HepG2 (cell line): ENCODE results near the gene VAMP8. TPM values are rescaled to one million over a fixed set of nuclear protein-coding genes. Genes with fewer than 3 reads are reported as not detected.

ENCODE experiments used
- HMGXB3 ChIP-seq: sonication (generic); formaldehyde crosslinking; IDR thresholded peaks from 2 replicates; pipeline ENCODE4 v1.4.0; 2020; ENCODE audit warnings: missing genetic modification reagents, borderline replicate concordance
- HNRNPL ChIP-seq: fragments of 200-400 bp; formaldehyde crosslinking; IDR thresholded peaks from 2 replicates; pipeline ENCODE4 v1.6.1; 2017; ENCODE audit warnings: mild to moderate bottlenecking, low read depth, low read length
- NRL ChIP-seq: sonication (generic); formaldehyde crosslinking; IDR thresholded peaks from 2 replicates; pipeline ENCODE4 v1.5.0; 2020; ENCODE audit warnings: missing genetic modification reagents, mild to moderate bottlenecking, moderate library complexity, borderline replicate concordance
- RBM39 ChIP-seq: fragments of 200-400 bp; formaldehyde crosslinking; IDR thresholded peaks from one replicate; pipeline ENCODE4 v1.6.1; 2018; ENCODE audit warnings: antibody characterized with exemption, mild to moderate bottlenecking, low read depth, low read length; ENCODE audit not compliant: poor library complexity, severe bottlenecking
- RXRA ChIP-seq: sonication (generic); formaldehyde crosslinking; IDR thresholded peaks from 2 replicates; pipeline ENCODE4 v1.5.1; 2020; ENCODE audit warnings: missing genetic modification reagents
- SALL1 ChIP-seq: sonication (generic); formaldehyde crosslinking; IDR thresholded peaks from 2 replicates; pipeline ENCODE4 v1.8.0; 2022; ENCODE audit warnings: mild to moderate bottlenecking, missing genetic modification reagents
- ZBTB38 ChIP-seq: sonication (generic); formaldehyde crosslinking; IDR thresholded peaks from 2 replicates; pipeline ENCODE4 v1.5.1; 2020; ENCODE audit warnings: mild to moderate bottlenecking, missing genetic modification reagents
- ZBTB4 ChIP-seq: sonication (generic); formaldehyde crosslinking; IDR thresholded peaks from 2 replicates; pipeline ENCODE4 v1.4.0; 2020; ENCODE audit warnings: missing genetic modification reagents, mild to moderate bottlenecking, borderline replicate concordance
- ZFP91 ChIP-seq: sonication (generic); formaldehyde crosslinking; IDR thresholded peaks from 2 replicates; pipeline ENCODE4 v1.9.0; 2022; ENCODE audit warnings: missing genetic modification reagents, mild to moderate bottlenecking, borderline replicate concordance
- ZNF292 ChIP-seq: sonication (generic); formaldehyde crosslinking; IDR thresholded peaks from 2 replicates; pipeline ENCODE4 v1.8.1; 2022; ENCODE audit warnings: mild to moderate bottlenecking, low read depth, missing genetic modification reagents, borderline replicate concordance
- ZNF350 ChIP-seq: sonication (generic); formaldehyde crosslinking; IDR thresholded peaks from 2 replicates; pipeline ENCODE4 v1.4.0; 2020; ENCODE audit warnings: mild to moderate bottlenecking, low read depth, missing genetic modification reagents, borderline replicate concordance
- ZNF563 ChIP-seq: sonication (generic); formaldehyde crosslinking; IDR thresholded peaks from 2 replicates; pipeline ENCODE4 v1.8.0; 2022; ENCODE audit warnings: mild to moderate bottlenecking, moderate library complexity, missing genetic modification reagents
- ZNF574 ChIP-seq: sonication (generic); formaldehyde crosslinking; IDR thresholded peaks from 2 replicates; pipeline ENCODE4 v1.4.0; 2020; ENCODE audit warnings: missing genetic modification reagents
- ZNF891 ChIP-seq: sonication (generic); formaldehyde crosslinking; IDR thresholded peaks from 2 replicates; pipeline ENCODE4 v1.5.0; 2020; ENCODE audit warnings: mild to moderate bottlenecking, missing genetic modification reagents
- polyA plus RNA-seq, 8 experiments: library from polyadenylated mRNA; depleted of rRNA in 3 of 8; stranded (reverse) in 7 of 8; unstranded in 1 of 8; fragments of >200 nt; fragmentation: Illumina TruSeq in 4 of 8; extraction: Trizol in 4 of 8; gene quantifications; 2 replicates each; pipeline versions ENCODE4 v1.2.1 to v1.2.3, GENCODE V29; 2011 to 2016; ENCODE audit warnings: low read depth in 4 of 8, missing spikeins in 1 of 8, mixed read lengths in 1 of 8; ENCODE audit not compliant: insufficient read depth in 1 of 8
- total RNA-seq, 5 experiments: library from RNA; depleted of rRNA; stranded (reverse); fragments of >200 nt; fragmentation: Illumina TruSeq; extraction: Trizol; gene quantifications; 2 replicates each; pipeline ENCODE4 v1.2.3, GENCODE V29; 2016; ENCODE audit warnings: low read depth in 1 of 5

The VAMP8 gene
- total and polyA plus RNA-seq, 2 of the 13 experiments (the other 11 are each of a cell fraction or from before 2014, with no cell fraction given), result 83.3 to 157 TPM

- 0 out of 2 replicates have a peak, but pooled peaks have one; percentile 18 for TF ChIP-seq HMGXB3
- no peak for TF ChIP-seq ZNF350 (CRISPR knock-in tag)
- TF ChIP-seq HNRNPL, result peak; percentile 38; the same call in 1 of the 2 replicates
- TF ChIP-seq RXRA (CRISPR knock-in tag), result 0 out of 2 replicates have a peak, but pooled peaks have one; percentile 28
- TF ChIP-seq ZNF891 (CRISPR knock-in tag), result peak; percentile 42; the same call in 1 of the 2 replicates
- peak; percentile 25; the same call in 1 of the 2 replicates for TF ChIP-seq ZNF292 (CRISPR knock-in tag)
- TF ChIP-seq ZFP91 (CRISPR knock-in tag), result 0 out of 2 replicates have a peak, but pooled peaks have one; percentile 29
- TF ChIP-seq ZBTB38 (CRISPR knock-in tag), result peak; percentile 95
- TF ChIP-seq SALL1 (CRISPR knock-in tag), result 0 out of 2 replicates have a peak, but pooled peaks have one; percentile 8
- peak; percentile 15; the same call in 1 of the 2 replicates for TF ChIP-seq ZNF574 (CRISPR knock-in tag)
- peak; percentile 50; the same call in 1 of the 2 replicates for TF ChIP-seq NRL (CRISPR knock-in tag)
- 0 out of 2 replicates have a peak, but pooled peaks have one; percentile 34 for TF ChIP-seq ZNF563 (CRISPR knock-in tag)
- peak; percentile 70; the same call in 1 of the 2 replicates for TF ChIP-seq ZBTB4
- TF ChIP-seq RBM39, result peak; percentile 69
These were observed 22.3 kb downstream of the VAMP8 start (continued) for GRCh38 chr2:85599468-85600234.
